ENCODE data around the gene ERG. TPM values are rescaled to one million over a fixed set of nuclear protein-coding genes. Genes with fewer than 3 reads are reported as not detected.
A peak's percentile ranks its signal among the peaks of the same experiment; 100 is the strongest.

Gene ERG
- total RNA-seq, 8 experiments from 2014 or later = 0.09 to 0.97 (median 0.51) TPM; not detected in 1

- Histone ChIP-seq H3K4me1 (replicated peaks in 1 of 2) (no peaks in the 10 kb centered on the region), H3K4me3 (no peak overlapping the region), H3K27ac (no peak overlapping the region)
- ATAC-seq (replicated peaks in 6 of 8) = no peak
- 86 to 100% (median 95%) methylated on average over 1 to 4 of the region's 4 CpGs; no CpG with 5 or more reads in 4 of the 10 experiments for WGBS, 10 experiments
- in situ Hi-C loops (cut with MboI; ENCODE audit: low pct_unique_long_range_greater_than_20kb in 2 of 9, low sequenced_read_pairs in 9 of 9, unreplicated experiment in 9 of 9) = no loop called here
Measured at GRCh38 chr21:38467374-38467773, 30.9 kb downstream of the ERG start.

- in situ Hi-C loops (cut with MboI; ENCODE audit: low pct_unique_long_range_greater_than_20kb in 2 of 9, low sequenced_read_pairs in 9 of 9, unreplicated experiment in 9 of 9) = no loop called here
- WGBS, 10 experiments = 18 to 88% (median 73%) methylated on average over 1 to 6 of the region's 6 CpGs; no CpG with 5 or more reads in 1 of the 10 experiments
- H3K4me1 ChIP-seq (replicated peaks in 1 of 2) = no peaks in the 10 kb centered on the region
- H3K27ac ChIP-seq = no peak overlapping the region
- no peak overlapping the region for H3K4me3 ChIP-seq
- peak in 2 of 8 experiments; percentile 71 to 84 for ATAC-seq (replicated peaks in 6 of 8)
Measured at GRCh38 chr21:38460171-38460742, 38.0 kb downstream of the ERG start.

- Histone ChIP-seq H3K4me3 (no peak overlapping the region), H3K4me1 (replicated peaks in 1 of 2) (no peaks in the 10 kb centered on the region), H3K27ac (no peak overlapping the region)
- WGBS, 10 experiments = 75 to 100% (median 100%) methylated on average over 1 of the region's 1 CpG; no CpG with 5 or more reads in 6 of the 10 experiments
- in situ Hi-C loops (cut with MboI; ENCODE audit: low pct_unique_long_range_greater_than_20kb in 2 of 9, low sequenced_read_pairs in 9 of 9, unreplicated experiment in 9 of 9) = no loop called here
- ATAC-seq (replicated peaks in 6 of 8) = no peak
Measured at GRCh38 chr21:38459490-38459889, 38.8 kb downstream of the ERG start.

GRCh38 chr21:38455403-38455802 is 42.9 kb downstream of the ERG start:
- no peaks in the 10 kb centered on the region for H3K4me1 ChIP-seq (replicated peaks in 1 of 2)
- WGBS, 10 experiments = 0 to 100% (median 88%) methylated on average over 1 to 4 of the region's 4 CpGs; no CpG with 5 or more reads in 2 of the 10 experiments
- H3K4me3 ChIP-seq = no peak overlapping the region
- H3K27ac ChIP-seq = no peak overlapping the region
- peak in 2 of 8 experiments; percentile 50 to 54 for ATAC-seq (replicated peaks in 6 of 8)
- in situ Hi-C loops (cut with MboI; ENCODE audit: low pct_unique_long_range_greater_than_20kb in 2 of 9, low sequenced_read_pairs in 9 of 9, unreplicated experiment in 9 of 9) = no loop called here

GRCh38 chr21:38454702-38455101 is 43.6 kb downstream of the ERG start:
- H3K27ac ChIP-seq = no peak overlapping the region
- ATAC-seq (replicated peaks in 6 of 8) = no peak
- 15 to 100% (median 57%) methylated on average over 1 to 2 of the region's 2 CpGs for WGBS, 10 experiments
- H3K4me1 ChIP-seq (replicated peaks in 1 of 2) = no peaks in the 10 kb centered on the region
- no peak overlapping the region for H3K4me3 ChIP-seq
- in situ Hi-C loops (cut with MboI; ENCODE audit: low pct_unique_long_range_greater_than_20kb in 2 of 9, low sequenced_read_pairs in 9 of 9, unreplicated experiment in 9 of 9) = no loop called here

GRCh38 chr21:38454161-38454560 is 44.1 kb downstream of the ERG start:
- Histone ChIP-seq H3K4me3 (no peak overlapping the region), H3K27ac (no peak overlapping the region), H3K4me1 (replicated peaks in 1 of 2) (no peaks in the 10 kb centered on the region)
- ATAC-seq (replicated peaks in 6 of 8) = no peak
- WGBS, 10 experiments = 19 to 40% (median 33%) methylated on average over 2 to 3 of the region's 3 CpGs; no CpG with 5 or more reads in 5 of the 10 experiments
- in situ Hi-C loops (cut with MboI; ENCODE audit: low pct_unique_long_range_greater_than_20kb in 2 of 9, low sequenced_read_pairs in 9 of 9, unreplicated experiment in 9 of 9) = no loop called here

GRCh38 chr21:38448671-38449385 is 49.4 kb downstream of the ERG start:
- in situ Hi-C loops (cut with MboI; ENCODE audit: low pct_unique_long_range_greater_than_20kb in 2 of 9, low sequenced_read_pairs in 9 of 9, unreplicated experiment in 9 of 9) = no loop called here
- ATAC-seq (replicated peaks in 6 of 8) = peak; percentile 50 to 99 (median 82)
- Histone ChIP-seq H3K27ac (no peak overlapping the region), H3K4me1 (replicated peaks in 1 of 2) (peaks cover 3 to 7% of the 10 kb centered on the region in 2 donors), H3K4me3 (no peak overlapping the region)
- WGBS, 10 experiments = 20 to 83% (median 32%) methylated on average over 2 to 4 of the region's 5 CpGs; no CpG with 5 or more reads in 2 of the 10 experiments

- in situ Hi-C loops (cut with MboI; ENCODE audit: low pct_unique_long_range_greater_than_20kb in 2 of 9, low sequenced_read_pairs in 9 of 9, unreplicated experiment in 9 of 9) = no loop called here
- Histone ChIP-seq H3K4me1 (replicated peaks in 1 of 2) (peaks cover 3 to 7% of the 10 kb centered on the region in 2 donors), H3K27ac (no peak overlapping the region), H3K4me3 (no peak overlapping the region)
- no peak for ATAC-seq (replicated peaks in 6 of 8)
- 15 to 100% (median 74%) methylated on average over 1 to 3 of the region's 3 CpGs; no CpG with 5 or more reads in 1 of the 10 experiments for WGBS, 10 experiments
Measured at GRCh38 chr21:38447611-38448010, 50.7 kb downstream of the ERG start.

- peaks cover 3 to 15% of the 10 kb centered on the region in 2 donors for H3K4me1 ChIP-seq (replicated peaks in 1 of 2)
- 7 to 100% (median 56%) methylated on average over 1 to 6 of the region's 6 CpGs; no CpG with 5 or more reads in 1 of the 10 experiments for WGBS, 10 experiments
- no peak overlapping the region for H3K4me3 ChIP-seq
- no peak overlapping the region for H3K27ac ChIP-seq
- ATAC-seq (replicated peaks in 6 of 8) = peak in 5 of 8 experiments; percentile 18 to 44 (median 42)
- in situ Hi-C loops (cut with MboI; ENCODE audit: low pct_unique_long_range_greater_than_20kb in 2 of 9, low sequenced_read_pairs in 9 of 9, unreplicated experiment in 9 of 9) = no loop called here
Measured at GRCh38 chr21:38444691-38445090, 53.6 kb downstream of the ERG start.

- Histone ChIP-seq H3K4me1 (replicated peaks in 1 of 2) (peaks cover 0 to 12% of the 10 kb centered on the region in 2 donors), H3K4me3 (no peak overlapping the region), H3K27ac (no peak overlapping the region)
- in situ Hi-C loops (cut with MboI; ENCODE audit: low pct_unique_long_range_greater_than_20kb in 2 of 9, low sequenced_read_pairs in 9 of 9, unreplicated experiment in 9 of 9) = no loop called here
- ATAC-seq (replicated peaks in 6 of 8) = no peak
- 83 to 100% (median 97%) methylated on average over 2 to 6 of the region's 8 CpGs; no CpG with 5 or more reads in 2 of the 10 experiments for WGBS, 10 experiments
Measured at GRCh38 chr21:38443110-38443509, 55.2 kb downstream of the ERG start.

GRCh38 chr21:38441153-38441552 is 57.1 kb downstream of the ERG start:
- 92 to 100% (median 97%) methylated on average over 1 to 2 of the region's 2 CpGs; no CpG with 5 or more reads in 6 of the 10 experiments for WGBS, 10 experiments
- peaks cover 0 to 12% of the 10 kb centered on the region in 2 donors for H3K4me1 ChIP-seq (replicated peaks in 1 of 2)
- no peak overlapping the region for H3K27ac ChIP-seq
- no peak for ATAC-seq (replicated peaks in 6 of 8)
- in situ Hi-C loops (cut with MboI; ENCODE audit: low pct_unique_long_range_greater_than_20kb in 2 of 9, low sequenced_read_pairs in 9 of 9, unreplicated experiment in 9 of 9) = no loop called here
- H3K4me3 ChIP-seq = no peak overlapping the region

GRCh38 chr21:38440746-38441145 is 57.5 kb downstream of the ERG start:
- in situ Hi-C loops (cut with MboI; ENCODE audit: low pct_unique_long_range_greater_than_20kb in 2 of 9, low sequenced_read_pairs in 9 of 9, unreplicated experiment in 9 of 9) = no loop called here
- H3K4me3 ChIP-seq = no peak overlapping the region
- H3K4me1 ChIP-seq (replicated peaks in 1 of 2) = peaks cover 0 to 12% of the 10 kb centered on the region in 2 donors
- peak in 6 of 8 experiments; percentile 23 to 95 (median 94) for ATAC-seq (replicated peaks in 6 of 8)
- 0 to 100% (median 37%) methylated on average over 1 to 4 of the region's 5 CpGs; no CpG with 5 or more reads in 3 of the 10 experiments for WGBS, 10 experiments
- H3K27ac ChIP-seq = no peak overlapping the region

GRCh38 chr21:38439957-38440356 is 58.3 kb downstream of the ERG start:
- in situ Hi-C loops (cut with MboI; ENCODE audit: low pct_unique_long_range_greater_than_20kb in 2 of 9, low sequenced_read_pairs in 9 of 9, unreplicated experiment in 9 of 9) = no loop called here
- 50 to 100% (median 100%) methylated on average over 1 to 5 of the region's 5 CpGs; no CpG with 5 or more reads in 3 of the 10 experiments for WGBS, 10 experiments

More at GRCh38 chr21:38439957-38440356, 58.3 kb downstream of the ERG start:
- ATAC-seq (replicated peaks in 6 of 8) = no peak
- H3K4me1 ChIP-seq (replicated peaks in 1 of 2) = peaks cover 0 to 12% of the 10 kb centered on the region in 2 donors
- H3K4me3 ChIP-seq = no peak overlapping the region
- no peak overlapping the region for H3K27ac ChIP-seq

Measured in motor neuron (in vitro differentiated cells).